MCF 10A (cell line): ENCODE data around the gene C13orf42. TPM values are rescaled to one million over a fixed set of nuclear protein-coding genes. Genes with fewer than 3 reads are reported as not detected.

Source experiments
- BruUV-seq: library from RNA; stranded (reverse); fragments of 400-500 nt; replicated peaks from 2 replicates; lab custom pipeline; 2021; lab: Mats Ljungman, UMichigan
- CTCF ChIA-PET: fragments of 300-600 bp; sonication (Branson Sonifier 250); formaldehyde crosslinking; extraction: SDS; loops from one replicate; lab custom pipeline; 2021; ENCODE audit warnings: antibody characterized with exemption, inconsistent platforms; lab: Yijun Ruan, JAX
- POLR2A ChIA-PET: fragments of 300-600, 350-650 bp; sonication (Branson Sonifier 250); formaldehyde crosslinking; extraction: SDS; loops from one replicate; lab custom pipeline; 2020; ENCODE audit warnings: antibody characterized with exemption, inconsistent platforms; lab: Yijun Ruan, JAX
- DNase-seq: peaks from one replicate; pipeline ENCODE4 v3.0.0-alpha.2; 2018; ENCODE audit not compliant: unreplicated experiment
- H3K27ac Mint-ChIP-seq: one replicate; pipeline ENCODE4 v1.8.0; 2022; ENCODE audit warnings: mild to moderate bottlenecking, low read depth, mixed read lengths; ENCODE audit not compliant: unreplicated experiment
- H3K27me3 Mint-ChIP-seq: one replicate; pipeline ENCODE4 v1.8.0; 2022; ENCODE audit warnings: mixed read lengths; ENCODE audit not compliant: insufficient read depth, unreplicated experiment
- H3K36me3 Mint-ChIP-seq: one replicate; pipeline ENCODE4 v1.8.0; 2022; ENCODE audit warnings: mild to moderate bottlenecking, moderate library complexity, mixed read lengths; ENCODE audit not compliant: insufficient read depth, unreplicated experiment
- H3K4me1 Mint-ChIP-seq: one replicate; pipeline ENCODE4 v1.8.0; 2022; ENCODE audit warnings: mixed read lengths; ENCODE audit not compliant: insufficient read depth, unreplicated experiment
- H3K4me3 Mint-ChIP-seq: one replicate; pipeline ENCODE4 v1.8.0; 2022; ENCODE audit warnings: mild to moderate bottlenecking, moderate library complexity, mixed read lengths; ENCODE audit not compliant: unreplicated experiment
- H3K9me3 Mint-ChIP-seq: one replicate; pipeline ENCODE4 v1.8.0; 2022; ENCODE audit warnings: mixed read lengths; ENCODE audit not compliant: unreplicated experiment
- intact Hi-C: fragments of 100-400 bp; cut with micrococcal nuclease; formaldehyde crosslinking; loops from 2 replicates; pipeline ENCODE4 v1.14.1; 2022
- total RNA-seq: library from RNA; stranded (reverse); gene quantifications from 2 replicates; pipeline ENCODE4 v1.2.3, GENCODE V29; 2022
- TF ChIP-seq, protein P1 (sequence below): fragments of 200-600 bp; IDR thresholded peaks from one replicate; pipeline ENCODE4 v1.8.0; 2022; ENCODE audit warnings: antibody characterized with exemption, mild to moderate bottlenecking; ENCODE audit not compliant: unreplicated experiment

The C13orf42 gene
- total RNA-seq, 1 experiment from 2014 or later: not detected

DNA sequence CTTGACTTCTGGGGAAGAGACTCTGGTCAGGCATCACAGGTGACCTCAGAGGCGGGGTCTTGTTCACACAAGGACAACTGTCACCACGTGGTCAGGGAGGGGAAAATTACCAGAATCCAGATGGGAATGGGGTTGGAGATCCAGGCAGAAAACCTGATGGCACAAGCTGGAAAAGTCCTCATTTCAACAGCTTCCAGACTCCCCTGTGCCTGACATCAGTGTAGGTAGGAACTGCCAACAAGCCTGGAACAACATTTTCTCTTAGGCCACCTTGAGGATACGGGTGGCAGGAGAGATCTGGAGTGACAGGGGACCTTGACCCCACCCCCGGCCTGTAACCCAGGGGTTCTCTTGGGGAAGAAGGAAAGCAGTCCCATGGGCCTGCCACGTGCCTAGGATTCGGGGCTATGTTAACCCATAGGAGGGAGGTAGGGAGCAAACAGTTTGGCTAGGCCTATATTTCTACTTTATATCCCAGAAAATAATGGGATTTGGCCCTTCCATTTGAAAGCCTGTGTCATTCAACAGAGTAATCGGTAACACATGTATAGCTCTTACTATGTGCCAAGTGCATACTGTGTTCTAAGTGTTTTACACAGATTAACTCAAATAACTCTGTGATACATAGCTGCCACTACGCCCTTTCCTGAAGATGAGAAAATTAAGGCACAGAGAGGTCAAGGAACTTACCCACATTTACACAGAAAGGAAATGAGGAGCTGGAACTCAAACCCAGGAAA lies 44.9 kb upstream of the C13orf42 start:
- DNase-seq: no peak
- H3K4me3 Mint-ChIP-seq: no peak overlapping the region
- TF ChIP-seq, protein P1, sequence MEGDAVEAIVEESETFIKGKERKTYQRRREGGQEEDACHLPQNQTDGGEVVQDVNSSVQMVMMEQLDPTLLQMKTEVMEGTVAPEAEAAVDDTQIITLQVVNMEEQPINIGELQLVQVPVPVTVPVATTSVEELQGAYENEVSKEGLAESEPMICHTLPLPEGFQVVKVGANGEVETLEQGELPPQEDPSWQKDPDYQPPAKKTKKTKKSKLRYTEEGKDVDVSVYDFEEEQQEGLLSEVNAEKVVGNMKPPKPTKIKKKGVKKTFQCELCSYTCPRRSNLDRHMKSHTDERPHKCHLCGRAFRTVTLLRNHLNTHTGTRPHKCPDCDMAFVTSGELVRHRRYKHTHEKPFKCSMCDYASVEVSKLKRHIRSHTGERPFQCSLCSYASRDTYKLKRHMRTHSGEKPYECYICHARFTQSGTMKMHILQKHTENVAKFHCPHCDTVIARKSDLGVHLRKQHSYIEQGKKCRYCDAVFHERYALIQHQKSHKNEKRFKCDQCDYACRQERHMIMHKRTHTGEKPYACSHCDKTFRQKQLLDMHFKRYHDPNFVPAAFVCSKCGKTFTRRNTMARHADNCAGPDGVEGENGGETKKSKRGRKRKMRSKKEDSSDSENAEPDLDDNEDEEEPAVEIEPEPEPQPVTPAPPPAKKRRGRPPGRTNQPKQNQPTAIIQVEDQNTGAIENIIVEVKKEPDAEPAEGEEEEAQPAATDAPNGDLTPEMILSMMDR: no peak
- H3K27ac Mint-ChIP-seq: no peak overlapping the region
- ChIA-PET CTCF (interaction anchor here (0.5 to 11.3 kb wide), 4 partner anchors 130 to 657 kb away, joined by 3 to 195 read pairs (median 6); no protein-coding TSS in a partner anchor), POLR2A (no interaction called here)
- intact Hi-C loops: no loop called here
- BruUV-seq: no TSS peak
- no peaks in the 10 kb centered on the region for H3K4me1 Mint-ChIP-seq
- peaks cover 48% of the 10 kb centered on the region for H3K27me3 Mint-ChIP-seq
- H3K36me3 Mint-ChIP-seq: no peaks in the 10 kb centered on the region
- H3K9me3 Mint-ChIP-seq: no peaks in the 10 kb centered on the region

DNA sequence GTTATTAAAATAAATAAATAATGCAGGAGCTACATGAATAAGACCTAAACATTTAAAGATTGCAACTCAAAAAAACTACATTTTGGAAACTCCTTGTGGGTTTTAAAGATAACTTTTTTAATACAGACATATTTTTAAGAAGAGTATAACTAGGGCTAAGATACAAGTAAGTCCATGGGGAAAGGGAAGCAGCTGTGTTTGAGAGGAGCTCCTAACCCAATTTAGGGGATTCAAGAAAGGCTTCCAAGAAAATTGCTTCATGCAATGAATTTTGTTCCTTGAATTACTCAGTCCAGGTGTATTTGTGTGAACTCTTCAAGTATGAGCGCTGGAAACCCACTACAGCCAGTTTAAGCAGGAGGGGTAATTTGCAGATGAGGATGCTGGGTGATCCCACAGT lies 44.1 kb upstream of the C13orf42 start:
- Mint-ChIP-seq H3K9me3 (no peaks in the 10 kb centered on the region), H3K4me1 (no peaks in the 10 kb centered on the region), H3K27ac (no peak overlapping the region), H3K4me3 (no peak overlapping the region), H3K36me3 (no peaks in the 10 kb centered on the region), H3K27me3 (peaks cover 56% of the 10 kb centered on the region)
- intact Hi-C loops: no loop called here
- no TSS peak for BruUV-seq
- ChIA-PET POLR2A (no interaction called here), CTCF (interaction anchor here (0.7 to 11.3 kb wide), 2 partner anchors 132 to 299 kb away, joined by 3 to 195 read pairs; no protein-coding TSS in a partner anchor)
- no peak for DNase-seq
- TF ChIP-seq, protein P1: no peak

DNA sequence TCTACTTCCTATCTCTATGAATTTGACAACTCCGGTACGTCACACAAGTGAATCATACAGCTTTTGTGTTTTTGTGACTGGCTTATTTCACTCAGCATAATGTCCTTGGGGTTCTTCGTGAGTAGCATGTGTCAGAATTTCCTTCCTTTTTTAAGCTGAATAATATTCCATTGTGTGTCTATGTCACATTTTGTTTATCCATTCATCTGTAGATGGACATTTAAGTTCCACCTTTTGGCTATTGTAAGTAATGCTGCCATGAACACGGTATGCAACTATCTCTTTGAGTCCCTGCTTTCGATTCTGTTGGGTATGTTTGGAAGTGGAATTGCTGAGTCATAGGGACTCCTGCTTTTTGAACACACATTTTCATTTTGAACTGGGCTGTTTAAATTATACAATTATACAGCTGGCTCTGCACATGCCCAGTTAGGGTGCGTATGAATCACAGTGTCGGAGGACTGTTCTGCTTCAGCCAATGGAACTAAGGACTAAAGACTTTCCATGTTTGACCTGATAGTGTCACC lies 43.0 kb upstream of the C13orf42 start:
- TF ChIP-seq, protein P1: no peak
- ChIA-PET CTCF (interaction anchor here (1.0 to 11.3 kb wide), 2 partner anchors 133 to 662 kb away, joined by 4 to 195 read pairs; no protein-coding TSS in a partner anchor), POLR2A (interaction anchor here (0.6 kb wide), 1 partner anchor 13 kb away, joined by 3 read pairs; no protein-coding TSS in a partner anchor)
- Mint-ChIP-seq H3K27ac (no peak overlapping the region), H3K4me3 (no peak overlapping the region), H3K4me1 (no peaks in the 10 kb centered on the region), H3K27me3 (peaks cover 60% of the 10 kb centered on the region), H3K9me3 (no peaks in the 10 kb centered on the region), H3K36me3 (no peaks in the 10 kb centered on the region)
- peak; percentile 41 for DNase-seq
- no TSS peak for BruUV-seq
- intact Hi-C loops: no loop called here

DNA sequence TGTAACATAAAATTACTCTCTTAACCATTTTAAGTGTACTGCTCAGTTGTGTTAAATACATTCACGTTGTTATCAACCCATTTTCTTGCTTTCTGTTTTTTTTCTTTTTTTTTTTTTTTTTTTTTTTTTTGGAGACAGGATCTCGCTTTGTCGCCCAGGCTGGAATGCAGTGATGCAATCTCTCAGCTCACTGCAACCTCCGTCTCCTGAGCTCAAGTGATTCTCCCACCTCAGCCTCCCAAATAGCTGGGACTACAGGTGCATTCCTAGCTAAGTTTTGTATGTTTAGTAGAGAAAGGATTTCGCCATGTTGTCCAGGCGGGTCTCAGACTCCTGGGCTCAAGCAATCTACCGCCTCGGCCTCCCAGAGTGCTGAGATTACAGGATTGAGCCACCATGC lies 42.5 kb upstream of the C13orf42 start:
- ChIA-PET CTCF (interaction anchor here (1.5 to 11.3 kb wide), 2 partner anchors 129 to 134 kb away, joined by 5 to 195 read pairs; no protein-coding TSS in a partner anchor), POLR2A (interaction anchor here (0.6 kb wide), 1 partner anchor 13 kb away, joined by 3 read pairs; no protein-coding TSS in a partner anchor)
- H3K27me3 Mint-ChIP-seq: peaks cover 58% of the 10 kb centered on the region
- H3K9me3 Mint-ChIP-seq: no peaks in the 10 kb centered on the region
- H3K4me1 Mint-ChIP-seq: no peaks in the 10 kb centered on the region
- no peak overlapping the region for H3K27ac Mint-ChIP-seq
- intact Hi-C loops: no loop called here
- no peaks in the 10 kb centered on the region for H3K36me3 Mint-ChIP-seq
- TF ChIP-seq, protein P1: no peak
- H3K4me3 Mint-ChIP-seq: no peak overlapping the region
- DNase-seq: no peak
- BruUV-seq: no TSS peak
